ENCODE measurements around the gene POLR1G. TPM values are rescaled to one million over a fixed set of nuclear protein-coding genes. Genes with fewer than 3 reads are reported as not detected.

The POLR1G gene
- total RNA-seq, 3 donors from 2014 or later: 3.2 to 4.1 (median 3.2) TPM

DNA sequence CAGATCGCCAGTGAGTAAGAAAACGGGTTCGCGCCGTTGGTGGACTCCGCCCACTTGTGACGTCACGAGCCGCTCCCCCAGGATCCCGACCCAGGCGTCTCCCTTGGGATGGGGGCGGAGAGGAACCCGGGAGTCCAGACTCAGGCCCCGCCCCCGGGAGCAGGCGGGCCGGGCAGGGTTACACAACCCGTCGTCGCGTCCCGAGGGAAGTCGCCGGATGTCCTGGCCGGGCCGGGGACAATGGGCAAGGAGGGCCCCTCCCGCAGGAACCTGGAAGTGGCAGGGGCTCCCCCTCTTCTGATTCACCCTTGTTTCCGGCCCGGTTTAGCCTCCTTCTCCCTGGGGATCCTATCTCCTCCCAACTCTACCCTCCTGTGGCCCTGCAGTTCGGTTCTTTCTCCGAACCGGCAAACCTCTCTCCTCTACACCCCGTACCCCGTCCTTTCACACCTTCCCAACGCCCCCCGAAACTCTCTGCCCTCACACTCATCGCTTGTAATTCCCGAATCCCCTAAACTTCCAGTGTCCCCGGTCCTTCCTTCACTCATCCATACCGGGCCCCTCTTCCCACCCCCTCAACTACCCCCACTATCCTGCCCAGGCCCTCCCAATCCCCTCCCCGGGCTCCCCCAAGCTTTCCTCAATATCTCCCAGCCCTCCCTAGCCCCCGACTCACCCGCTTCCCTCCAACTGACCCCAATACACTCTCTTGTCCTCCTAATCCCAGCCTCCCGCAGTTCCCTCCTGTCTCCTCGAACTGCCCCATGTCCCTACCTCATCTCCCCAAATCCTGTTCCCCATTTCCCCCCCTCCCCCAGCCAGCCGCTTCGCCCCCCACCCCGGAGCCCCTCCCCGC, 37.2 kb downstream of the POLR1G start:
- ATAC-seq: peak; percentile 83
- intact Hi-C loops (cut with DNase I, micrococcal nuclease): no loop called here
- H3K4me3 ChIP-seq: no peak overlapping the region
- H3K36me3 ChIP-seq (ENCODE audit: low read depth): no peaks in the 10 kb centered on the region
- TF ChIP-seq, protein P1, sequence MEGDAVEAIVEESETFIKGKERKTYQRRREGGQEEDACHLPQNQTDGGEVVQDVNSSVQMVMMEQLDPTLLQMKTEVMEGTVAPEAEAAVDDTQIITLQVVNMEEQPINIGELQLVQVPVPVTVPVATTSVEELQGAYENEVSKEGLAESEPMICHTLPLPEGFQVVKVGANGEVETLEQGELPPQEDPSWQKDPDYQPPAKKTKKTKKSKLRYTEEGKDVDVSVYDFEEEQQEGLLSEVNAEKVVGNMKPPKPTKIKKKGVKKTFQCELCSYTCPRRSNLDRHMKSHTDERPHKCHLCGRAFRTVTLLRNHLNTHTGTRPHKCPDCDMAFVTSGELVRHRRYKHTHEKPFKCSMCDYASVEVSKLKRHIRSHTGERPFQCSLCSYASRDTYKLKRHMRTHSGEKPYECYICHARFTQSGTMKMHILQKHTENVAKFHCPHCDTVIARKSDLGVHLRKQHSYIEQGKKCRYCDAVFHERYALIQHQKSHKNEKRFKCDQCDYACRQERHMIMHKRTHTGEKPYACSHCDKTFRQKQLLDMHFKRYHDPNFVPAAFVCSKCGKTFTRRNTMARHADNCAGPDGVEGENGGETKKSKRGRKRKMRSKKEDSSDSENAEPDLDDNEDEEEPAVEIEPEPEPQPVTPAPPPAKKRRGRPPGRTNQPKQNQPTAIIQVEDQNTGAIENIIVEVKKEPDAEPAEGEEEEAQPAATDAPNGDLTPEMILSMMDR (IDR thresholded peaks at IDR 0.05): no peak
- H3K9me3 ChIP-seq: no peaks in the 10 kb centered on the region
- peaks cover 40% of the 10 kb centered on the region for H3K4me1 ChIP-seq (ENCODE audit: low read depth)
- peak; percentile 96 to 97 (median 97) for DNase-seq

DNA sequence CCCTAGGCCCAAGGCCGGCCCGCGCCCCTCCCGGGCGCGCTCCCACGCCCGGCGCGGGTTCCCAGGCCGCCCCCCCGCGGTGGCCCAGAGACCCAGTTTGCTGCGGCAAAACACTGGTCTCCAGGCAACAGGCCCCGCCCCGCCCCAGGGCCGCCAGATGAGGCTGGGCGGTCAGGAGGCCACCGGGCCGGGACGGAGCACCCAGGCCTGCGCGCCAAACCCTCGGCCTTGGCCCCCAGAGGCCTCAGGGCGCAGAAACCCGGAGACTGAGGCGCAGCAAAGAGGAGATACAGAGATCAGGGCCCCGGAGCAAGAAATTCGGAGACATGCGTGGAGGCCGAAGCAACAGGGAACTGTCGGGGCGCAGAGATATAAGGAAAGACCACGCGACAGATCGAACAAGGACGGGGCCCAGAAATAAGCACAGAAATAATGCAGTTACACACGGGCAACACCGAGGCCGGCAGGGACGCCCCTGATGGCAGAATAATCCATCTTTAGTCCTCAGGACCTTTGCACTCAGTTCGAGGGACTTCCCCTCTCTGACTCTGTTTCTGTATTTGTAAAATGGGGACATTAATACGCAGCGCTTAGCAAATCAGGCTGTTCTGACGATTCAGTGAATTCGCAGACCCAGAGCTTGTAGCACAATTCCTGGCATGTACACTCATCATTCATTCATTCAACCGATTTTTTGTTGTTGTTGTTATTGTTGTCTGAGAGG, 38.0 kb downstream of the POLR1G start:
- DNase-seq (peak; percentile 95 to 97 (median 96)), ATAC-seq (peak; percentile 72)
- no peak overlapping the region for H3K4me3 ChIP-seq
- H3K36me3 ChIP-seq (ENCODE audit: low read depth): no peaks in the 10 kb centered on the region
- peaks cover 41% of the 10 kb centered on the region for H3K4me1 ChIP-seq (ENCODE audit: low read depth)
- TF ChIP-seq, protein P1 (IDR thresholded peaks at IDR 0.05): no peak
- H3K9me3 ChIP-seq: no peaks in the 10 kb centered on the region
- intact Hi-C loops (cut with DNase I, micrococcal nuclease): no loop called here

DNA sequence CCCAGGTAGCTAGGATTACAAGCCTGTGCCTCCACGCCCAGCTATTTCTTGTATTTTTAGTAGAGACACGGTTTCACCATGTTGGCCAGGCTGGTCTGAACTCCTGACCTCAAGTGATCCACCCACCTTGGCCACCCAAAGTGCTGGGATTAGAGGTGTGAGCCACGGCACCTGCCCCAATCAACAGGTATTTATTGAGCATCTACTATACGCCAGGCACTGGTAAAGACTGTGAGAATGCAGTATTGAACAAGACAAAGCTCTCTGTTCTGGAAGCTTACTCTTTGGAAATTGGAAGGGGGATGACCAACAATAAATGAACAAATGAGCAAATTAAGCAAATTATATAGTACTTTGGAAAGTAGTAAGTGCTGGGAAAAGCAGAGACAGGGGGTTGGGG, 38.7 kb downstream of the POLR1G start:
- peaks cover 47% of the 10 kb centered on the region for H3K4me1 ChIP-seq (ENCODE audit: low read depth)
- H3K4me3 ChIP-seq: no peak overlapping the region
- intact Hi-C loops (cut with DNase I, micrococcal nuclease): no loop called here
- no peaks in the 10 kb centered on the region for H3K36me3 ChIP-seq (ENCODE audit: low read depth)
- DNase-seq (no peak), ATAC-seq (no peak)
- H3K9me3 ChIP-seq: no peaks in the 10 kb centered on the region
- TF ChIP-seq, protein P1 (IDR thresholded peaks at IDR 0.05): no peak

DNA sequence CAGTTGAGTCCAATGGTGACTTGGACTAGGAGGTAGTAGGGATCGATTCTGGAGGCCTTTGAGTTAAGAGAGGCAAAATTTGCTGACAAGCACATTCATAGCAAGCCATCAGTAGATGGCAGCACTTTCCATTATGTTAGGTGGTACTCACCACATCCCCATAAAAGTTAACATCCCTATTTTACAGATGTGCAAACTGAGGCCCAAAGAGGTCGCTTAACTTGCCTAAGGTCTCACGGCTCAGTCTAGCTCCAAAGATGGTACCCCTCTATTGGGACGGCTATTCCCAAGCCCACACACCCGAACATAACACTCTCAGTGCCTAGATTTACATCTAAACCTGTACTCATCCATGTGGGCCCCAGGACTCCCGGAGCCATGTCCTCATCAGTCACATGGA, 39.9 kb downstream of the POLR1G start:
- TF ChIP-seq, protein P1 (IDR thresholded peaks at IDR 0.05): no peak

DNA sequence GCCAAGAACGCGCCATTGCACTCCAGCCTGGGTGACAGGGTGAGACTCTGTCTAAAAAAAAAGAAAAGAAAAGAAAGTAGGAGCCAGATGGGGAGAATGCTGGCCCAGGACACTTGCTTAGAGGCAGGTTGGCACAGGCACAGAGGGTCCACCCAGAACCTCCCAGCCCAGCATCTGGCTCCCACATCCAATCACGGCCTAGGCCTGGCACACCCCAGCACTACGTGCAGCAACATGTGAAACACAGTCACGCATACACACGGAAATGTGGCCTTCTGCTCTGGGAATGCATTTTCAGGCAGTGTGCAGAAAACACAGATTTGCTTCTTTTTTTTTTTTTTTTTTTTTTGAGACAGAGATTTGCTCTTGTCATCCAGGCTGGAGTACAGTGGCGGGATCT, 40.5 kb downstream of the POLR1G start:
- Histone ChIP-seq H3K36me3 (ENCODE audit: low read depth) (no peaks in the 10 kb centered on the region), H3K4me1 (ENCODE audit: low read depth) (peaks cover 54% of the 10 kb centered on the region), H3K9me3 (no peaks in the 10 kb centered on the region), H3K4me3 (no peak overlapping the region)
- no peak for DNase-seq
- intact Hi-C loops (cut with DNase I, micrococcal nuclease): no loop called here
- no peak for ATAC-seq
- TF ChIP-seq, protein P1 (IDR thresholded peaks at IDR 0.05): no peak

More for the DNA sequence above, 39.9 kb downstream of the POLR1G start:
- intact Hi-C loops (cut with DNase I, micrococcal nuclease): no loop called here
- DNase-seq: peak in 1 of 3 donors; percentile 50
- Histone ChIP-seq H3K36me3 (ENCODE audit: low read depth) (no peaks in the 10 kb centered on the region), H3K9me3 (no peaks in the 10 kb centered on the region), H3K4me3 (no peak overlapping the region), H3K4me1 (ENCODE audit: low read depth) (peaks cover 48% of the 10 kb centered on the region)
- ATAC-seq: no peak
